ENCODE results near the gene CDKL5. TPM values are rescaled to one million over a fixed set of nuclear protein-coding genes. Genes with fewer than 3 reads are reported as not detected.

CDKL5 gene
- polyA plus RNA-seq, 12 donors: 4.4 to 17.2 (median 6.5) TPM; not detected in 1

DNA sequence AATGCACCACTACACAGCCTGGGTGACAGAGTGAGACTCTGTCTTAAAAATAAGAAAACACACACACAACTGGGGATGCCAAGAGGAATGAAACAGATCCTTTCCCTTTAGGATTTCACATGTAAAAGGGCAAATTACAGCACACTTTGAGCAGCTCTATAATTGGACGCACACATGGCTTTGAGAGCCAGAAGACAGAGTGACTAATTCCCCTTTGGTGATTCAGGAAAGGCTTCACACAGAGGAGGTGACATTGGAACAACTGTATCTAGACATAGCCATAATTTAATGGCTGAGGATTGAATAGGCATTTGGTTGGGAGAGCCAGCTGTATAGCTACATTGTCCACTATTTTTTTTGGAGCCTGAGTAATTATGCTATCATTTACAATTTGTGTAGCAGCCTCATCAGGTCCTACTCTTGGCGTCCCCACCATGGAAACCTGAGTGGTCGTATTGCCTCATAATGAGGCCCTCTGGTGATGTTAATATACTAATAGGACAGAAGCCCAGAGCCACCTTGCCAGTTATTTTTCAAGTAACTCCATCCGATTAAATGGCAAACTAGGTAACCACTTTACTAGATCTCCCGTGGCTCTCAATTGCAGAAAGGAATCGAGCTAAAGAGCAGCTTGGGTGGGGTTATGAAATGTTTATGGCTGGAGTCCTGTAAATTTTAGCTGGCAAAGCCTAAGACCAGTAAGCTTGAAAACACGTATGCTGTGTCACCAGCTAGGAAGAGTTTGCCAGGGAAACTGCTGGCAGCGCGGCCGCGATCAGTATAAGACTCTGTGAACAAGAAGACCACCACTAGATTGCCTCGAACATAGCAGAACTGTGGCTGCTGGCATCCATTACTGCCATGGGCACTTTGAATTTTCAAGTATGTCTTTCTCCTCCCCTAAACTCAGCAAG lies 273.6 kb downstream of the CDKL5 start:
- no peak for DNase-seq

DNA sequence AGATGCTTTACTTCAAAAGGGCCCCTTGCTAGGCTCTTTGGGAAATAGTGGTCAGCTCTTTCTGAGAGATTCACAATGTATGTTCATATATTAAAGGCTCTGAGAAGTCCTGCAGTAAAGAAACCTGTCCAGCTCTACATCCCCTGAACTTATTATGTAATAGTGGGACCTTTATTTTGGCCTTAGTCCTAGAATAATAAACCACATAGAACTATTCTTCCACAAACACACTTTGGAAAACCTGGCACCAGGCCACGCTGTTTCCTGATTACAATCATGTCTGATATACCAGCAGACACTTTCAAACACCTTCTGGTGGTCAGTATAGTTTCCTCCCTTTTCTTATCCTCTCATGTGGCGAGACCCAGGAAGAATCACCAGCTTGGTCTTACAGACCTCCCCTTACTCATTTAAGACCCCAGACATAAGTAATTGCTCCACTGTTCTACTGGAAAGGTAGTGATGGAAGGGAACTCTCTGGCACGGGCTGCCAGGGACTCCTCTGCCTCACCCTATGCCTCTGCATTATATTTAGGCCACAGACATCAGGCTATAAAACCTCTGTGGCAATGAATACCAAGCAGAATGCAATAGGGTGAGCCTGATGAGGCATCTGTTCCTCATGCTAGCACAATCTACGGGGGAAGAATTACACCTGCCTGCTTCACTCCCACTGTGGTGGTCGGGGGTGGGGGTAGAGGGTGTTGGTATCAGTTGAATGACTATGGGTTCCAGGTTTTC lies 276.4 kb downstream of the CDKL5 start:
- DNase-seq: no peak

DNA sequence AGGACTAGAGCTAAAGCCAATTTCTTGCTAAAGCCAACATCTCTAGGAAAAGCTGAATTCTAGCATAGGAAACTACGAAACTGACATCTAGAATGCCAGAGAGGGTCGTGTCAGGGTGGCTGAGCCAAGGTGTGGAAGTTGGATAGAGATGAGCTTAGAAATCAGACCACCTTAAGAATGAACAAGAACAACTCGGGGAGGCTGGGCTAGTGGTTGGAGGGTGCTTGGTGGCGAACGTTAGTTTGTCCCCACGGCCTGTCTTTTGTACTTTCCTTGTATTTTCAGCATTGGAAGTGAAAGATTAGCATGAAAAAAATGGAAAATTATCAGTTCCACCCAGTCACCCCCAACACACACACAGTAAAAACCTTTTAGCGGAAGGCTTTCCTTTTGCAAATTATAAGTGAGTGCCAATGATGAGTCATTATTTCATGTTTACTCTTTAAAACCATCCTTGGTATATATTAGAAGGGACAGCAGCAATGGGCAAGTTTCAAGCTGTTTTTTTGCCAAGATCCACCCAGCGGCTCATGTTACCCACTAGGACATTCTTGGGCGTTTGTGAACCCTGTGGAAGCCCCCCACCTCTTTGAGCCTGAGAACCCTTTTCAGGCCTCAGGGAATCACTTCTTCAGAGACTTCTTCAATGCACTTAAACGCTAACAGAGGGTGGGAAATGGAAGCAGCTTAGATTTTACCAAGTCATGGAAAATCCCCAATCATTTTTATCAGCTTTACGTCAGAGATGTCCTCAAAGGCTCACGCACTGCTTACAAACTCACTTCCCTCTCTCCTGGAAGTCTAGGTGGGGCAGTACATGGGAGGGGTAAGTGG lies 277.2 kb downstream of the CDKL5 start:
- DNase-seq: no peak

Other genes starting within 250 kb of the CDKL5 start
- gene BEND2, start 204.7 kb upstream of the CDKL5 start, polyA plus RNA-seq (ENCODE audit: insufficient read length in 12 of 12): under 1 TPM in 5 of 12 donors, not detected in 7; 0.03 to 0.11 (median 0.05) TPM
- 10 to 100 TPM in 2 of 12 donors, 1 to 10 TPM in 9, not detected in 1; 5.9 to 10.8 (median 9.0) TPM for gene SCML2, start 70.9 kb upstream of the CDKL5 start, polyA plus RNA-seq (ENCODE audit: insufficient read length in 12 of 12)
- gene RS1, start 246.5 kb downstream of the CDKL5 start, polyA plus RNA-seq (ENCODE audit: insufficient read length in 12 of 12): under 1 TPM in 4 of 12 donors, not detected in 8; 0.07 to 0.10 (median 0.07) TPM